ENCODE results near the gene SPTLC2. TPM values are rescaled to one million over a fixed set of nuclear protein-coding genes. Genes with fewer than 3 reads are reported as not detected.

Gene SPTLC2
- total RNA-seq, 1 experiment from 2014 or later = 68.4 TPM

GRCh38 chr14:77620222-77620870, 3.9 kb upstream of the SPTLC2 start:
- Histone ChIP-seq H3F3A (ENCODE audit: insufficient read depth, low read depth) (peaks cover 64% of the 10 kb centered on the region), H3K79me2 (ENCODE audit: low read depth) (peaks cover 8% of the 10 kb centered on the region), H3K9me2 (ENCODE audit: insufficient read depth) (no peaks in the 10 kb centered on the region), H3K4me2 (no peak overlapping the region), H3K36me3 (ENCODE audit: low read depth) (no peaks in the 10 kb centered on the region), H4K20me1 (ENCODE audit: insufficient read depth) (0 out of 2 replicates have a peak, but pooled peaks cover 2% of the 10 kb centered on the region), H3K27me3 (ENCODE audit: insufficient read depth, low read depth) (no peaks in the 10 kb centered on the region), H3K4me3 (no peak overlapping the region), H3K4me1 (replicated peaks; ENCODE audit: insufficient read depth) (peaks cover 47% of the 10 kb centered on the region), H2AFZ (no peak overlapping the region), H3K27ac (no peak overlapping the region), H3K9me3 (ENCODE audit: insufficient read depth, low read depth) (no peaks in the 10 kb centered on the region)
- DNase-seq = no peak
- ChIA-PET POLR2A (ENCODE audit: unreplicated experiment) (no interaction called here), CTCF (interaction anchor here (0.7 kb wide), 1 partner anchor 11 kb away, joined by 4 read pairs; no protein-coding TSS in a partner anchor)
- BruUV-seq (replicated peaks) = no TSS peak
- TF ChIP-seq EZH2 (IDR thresholded peaks at IDR 0.05; ENCODE audit: low read depth) (no peak), CTCF (conservative IDR thresholded peaks at IDR 0.05) (no peak)
- intact Hi-C loops (cut with micrococcal nuclease; ENCODE audit: unreplicated experiment) = no loop called here

DNA sequence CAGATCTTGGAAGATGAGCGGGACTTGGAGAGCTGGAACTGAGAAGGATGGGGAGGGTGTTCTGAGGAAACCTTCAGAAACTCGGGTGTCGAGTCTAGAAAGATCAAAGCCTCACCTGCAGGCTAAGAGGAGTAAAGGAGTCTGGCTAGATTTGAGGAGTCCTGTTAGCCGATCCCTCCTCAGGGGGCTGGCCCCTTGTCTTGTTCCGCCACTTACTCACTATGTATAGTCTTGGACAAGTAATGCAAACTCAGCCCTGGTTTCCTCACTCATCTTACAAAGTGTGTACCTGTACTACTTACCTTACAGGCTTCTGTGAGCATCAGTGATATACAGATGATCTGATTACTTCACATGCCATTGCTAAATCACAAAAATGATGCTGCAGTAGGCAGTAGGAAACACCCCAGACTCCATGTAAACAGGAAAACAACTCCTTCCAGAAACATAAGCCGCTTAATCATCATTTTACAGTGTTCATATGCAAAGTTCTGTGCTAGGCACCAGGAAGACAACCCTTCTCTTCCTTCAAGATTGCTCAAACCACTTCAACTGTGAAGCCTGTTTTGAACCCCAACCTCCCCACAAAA, 2.0 kb upstream of the SPTLC2 start:
- Histone ChIP-seq H4K20me1 (ENCODE audit: insufficient read depth) (peaks cover 9% of the 10 kb centered on the region; the same call in 1 of the 2 replicates), H3K79me2 (ENCODE audit: low read depth) (peaks cover 26% of the 10 kb centered on the region), H3K4me1 (replicated peaks; ENCODE audit: insufficient read depth) (peaks cover 52% of the 10 kb centered on the region), H3K9me2 (ENCODE audit: insufficient read depth) (no peaks in the 10 kb centered on the region), H3K9me3 (ENCODE audit: insufficient read depth, low read depth) (no peaks in the 10 kb centered on the region), H3K4me2 (no peak overlapping the region), H3K27ac (no peak overlapping the region), H3K4me3 (no peak overlapping the region), H2AFZ (0 out of 2 replicates have a peak overlapping the region, but pooled peaks have one; percentile 8), H3F3A (ENCODE audit: insufficient read depth, low read depth) (peaks cover 59% of the 10 kb centered on the region), H3K36me3 (ENCODE audit: low read depth) (no peaks in the 10 kb centered on the region), H3K27me3 (ENCODE audit: insufficient read depth, low read depth) (no peaks in the 10 kb centered on the region)
- TF ChIP-seq EZH2 (IDR thresholded peaks at IDR 0.05; ENCODE audit: low read depth) (no peak), CTCF (conservative IDR thresholded peaks at IDR 0.05) (no peak)
- intact Hi-C loops (cut with micrococcal nuclease; ENCODE audit: unreplicated experiment) = no loop called here
- CTCF ChIA-PET = no interaction called here
- BruUV-seq (replicated peaks) = no TSS peak
- DNase-seq = peak in 1 of 2 experiments; percentile 40
- POLR2A ChIA-PET (ENCODE audit: unreplicated experiment) = no interaction called here

- Histone ChIP-seq H2AFZ (peak overlapping the region; percentile 78), H3K9me2 (ENCODE audit: insufficient read depth) (no peaks in the 10 kb centered on the region), H3K4me2 (peak overlapping the region; percentile 98), H3K9me3 (ENCODE audit: insufficient read depth, low read depth) (no peaks in the 10 kb centered on the region), H3F3A (ENCODE audit: insufficient read depth, low read depth) (peaks cover 36% of the 10 kb centered on the region), H3K27ac (peak overlapping the region; percentile 76), H3K36me3 (ENCODE audit: low read depth) (no peaks in the 10 kb centered on the region), H4K20me1 (ENCODE audit: insufficient read depth) (peaks cover 13% of the 10 kb centered on the region; the same call in 1 of the 2 replicates), H3K4me3 (peak overlapping the region; percentile 85), H3K79me2 (ENCODE audit: low read depth) (peaks cover 50% of the 10 kb centered on the region), H3K27me3 (ENCODE audit: insufficient read depth, low read depth) (no peaks in the 10 kb centered on the region), H3K4me1 (replicated peaks; ENCODE audit: insufficient read depth) (peaks cover 45% of the 10 kb centered on the region)
- intact Hi-C loops (cut with micrococcal nuclease; ENCODE audit: unreplicated experiment) = loop anchor here (1.0 to 2.0 kb wide), 6 partner anchors 23 to 295 kb away; partner anchors contain the start of genes AHSA1, GSTZ1 and POMT2
- POLR2A ChIA-PET (ENCODE audit: unreplicated experiment) = interaction anchor here (0.5 kb wide), 1 partner anchor 174 kb away, joined by 40 read pairs; no protein-coding TSS in a partner anchor
- DNase-seq = no peak
- CTCF ChIA-PET = no interaction called here
- BruUV-seq (replicated peaks) = no TSS peak
- TF ChIP-seq EZH2 (IDR thresholded peaks at IDR 0.05; ENCODE audit: low read depth) (no peak), CTCF (conservative IDR thresholded peaks at IDR 0.05) (no peak)
These were observed 344 bp downstream of the SPTLC2 start for GRCh38 chr14:77616133-77616453.

Measured in PC-9 (cell line).